CD4-positive, alpha-beta T cell treated with Interleukin-6 for 4 hours (primary cell): ENCODE measurements around the gene PFDN6.

Experiments used
- DNase-seq: peaks from one replicate; pipeline ENCODE4 v3.0.0-alpha.2; 2020; ENCODE audit warnings: mixed read lengths

PFDN6 gene

GRCh38 chr6:33318426-33319073 is 29.1 kb downstream of the PFDN6 start:
- DNase-seq, result no peak

- DNase-seq, result no peak
Measured at GRCh38 chr6:33319939-33320314, 30.5 kb downstream of the PFDN6 start.

GRCh38 chr6:33320315-33321181 is 31.1 kb downstream of the PFDN6 start:
- DNase-seq, result no peak

- DNase-seq, result no peak
Measured at GRCh38 chr6:33321227-33321626, 31.8 kb downstream of the PFDN6 start.

GRCh38 chr6:33323623-33323948 is 34.2 kb downstream of the PFDN6 start:
- no peak for DNase-seq

GRCh38 chr6:33324125-33324524 is 34.7 kb downstream of the PFDN6 start:
- no peak for DNase-seq

GRCh38 chr6:33329058-33329457 is 39.7 kb downstream of the PFDN6 start:
- no peak for DNase-seq

- DNase-seq, result no peak
Measured at GRCh38 chr6:33330736-33331135, 41.3 kb downstream of the PFDN6 start.

GRCh38 chr6:33333666-33334065 is 44.3 kb downstream of the PFDN6 start:
- DNase-seq, result no peak

- DNase-seq, result no peak
Measured at GRCh38 chr6:33335916-33336315, 46.5 kb downstream of the PFDN6 start.

- DNase-seq, result no peak
Measured at GRCh38 chr6:33336495-33336894, 47.1 kb downstream of the PFDN6 start.

GRCh38 chr6:33339193-33339592 is 49.8 kb downstream of the PFDN6 start:
- DNase-seq, result no peak
